HCT116 (cell line): ENCODE results near the gene MED16. TPM values are rescaled to one million over a fixed set of nuclear protein-coding genes. Genes with fewer than 3 reads are reported as not detected.
A peak's percentile ranks its signal among the peaks of the same experiment; 100 is the strongest.

ENCODE experiments used
- ATAC-seq: fragments of 200-7000 bp; cut with Tn5 transposase; 2 replicates; pipeline ENCODE4 v1.9.1; 2020; ENCODE audit warnings: mild to moderate bottlenecking, moderate library complexity
- BruUV-seq: library from RNA; stranded (reverse); fragments of 400-500 nt; replicated peaks from 2 replicates; lab custom pipeline; 2021; lab: Mats Ljungman, UMichigan
- CTCF ChIA-PET: fragments of 300-600 bp; sonication (Branson Sonifier 250); formaldehyde crosslinking; loops from one replicate; lab custom pipeline; 2021; ENCODE audit warnings: antibody characterized with exemption; lab: Charles Lee
- POLR2A ChIA-PET: fragments of 300-600, 350-600 bp; sonication (Branson Sonifier 250); formaldehyde crosslinking; loops from one replicate; lab custom pipeline; 2021; ENCODE audit warnings: antibody characterized with exemption; lab: Charles Lee
- RAD21 ChIA-PET, 2 experiments: fragments of 300-600 bp; sonication (Branson Sonifier 250); formaldehyde crosslinking; loops; one replicate each; lab custom pipeline; 2023; ENCODE audit warnings: low total read pairs in 2 of 2; ENCODE audit not compliant: uncharacterized antibody in 2 of 2, unreplicated experiment in 2 of 2, low non-redundant PET in 1 of 2; lab: Charles Lee
- DNase-seq: peaks from one replicate; pipeline ENCODE4 v3.0.0-alpha.2; 2010; ENCODE audit warnings: low read depth, low spot score
- H2AFZ ChIP-seq: fragments of 200-600 bp; shearing (Covaris generic), sonication (generic); 2 replicates; pipeline ENCODE4 v1.6.1; 2017; ENCODE audit warnings: low read depth, mixed run types, mixed read lengths, antibody characterized with exemption, low read length; ENCODE audit not compliant: poor library complexity, severe bottlenecking
- H3K27ac ChIP-seq: 2 replicates; pipeline ENCODE4 v1.5.1; 2012; ENCODE audit warnings: low read depth, low read length
- H3K27me3 ChIP-seq: fragments of 200-600 bp; sonication (generic); 2 replicates; pipeline ENCODE4 v1.6.1; 2016; ENCODE audit warnings: mixed run types, low read length, mixed read lengths; ENCODE audit not compliant: insufficient read depth
- H3K36me3 ChIP-seq, 2 experiments: fragments of 200-500 bp in 1 of 2; fragments of 200-600 bp in 1 of 2; sonication (Bioruptor generic) in 1 of 2; sonication (generic) in 1 of 2; 2 replicates each; pipeline versions ENCODE4 v1.5.1 to v1.6.1; 2014 to 2016; ENCODE audit warnings: low read length in 2 of 2, inconsistent platforms in 1 of 2, mixed read lengths in 1 of 2, mixed run types in 1 of 2; ENCODE audit not compliant: insufficient read depth in 2 of 2, control insufficient read depth in 1 of 2
- H3K4me1 ChIP-seq, 2 experiments: fragments of 200-600 bp in 1 of 2; sonication (generic) in 1 of 2; 2 replicates each; pipeline versions ENCODE4 v1.5.1 to v1.6.1; 2012 to 2017; ENCODE audit warnings: low read length in 2 of 2, inconsistent platforms in 1 of 2, mild to moderate bottlenecking in 1 of 2, mixed read lengths in 1 of 2, mixed run types in 1 of 2, moderate library complexity in 1 of 2; ENCODE audit not compliant: insufficient read depth in 2 of 2, control insufficient read depth in 1 of 2
- H3K4me2 ChIP-seq: fragments of 200-600 bp; sonication (generic); 2 replicates; pipeline ENCODE4 v1.6.1; 2017; ENCODE audit warnings: mixed run types, low read length, mixed read lengths
- H3K4me3 ChIP-seq, 2 experiments: fragments of 200-600 bp in 1 of 2; sonication (generic) in 1 of 2; replicated peaks in 1 of 2; 2 replicates each; pipeline ENCODE4 v1.5.1; 2011 to 2016; ENCODE audit warnings: low read length in 2 of 2, control low read depth in 1 of 2, low read depth in 1 of 2, mild to moderate bottlenecking in 1 of 2, mixed read lengths in 1 of 2, mixed run types in 1 of 2
- H3K79me2 ChIP-seq: fragments of 200-600 bp; sonication (generic); 2 replicates; pipeline ENCODE4 v1.6.1; 2017; ENCODE audit warnings: mild to moderate bottlenecking, mixed run types, low read length, moderate library complexity, mixed read lengths; ENCODE audit not compliant: insufficient read depth
- H3K9ac ChIP-seq: fragments of 200-600 bp; sonication (generic); 2 replicates; pipeline ENCODE4 v1.6.1; 2016; ENCODE audit warnings: low read length, mixed read lengths
- H3K9me2 ChIP-seq: fragments of 200-600 bp; sonication (generic), shearing (Covaris generic); 2 replicates; pipeline ENCODE4 v1.6.1; 2017; ENCODE audit warnings: mixed run types, mild to moderate bottlenecking, moderate library complexity; ENCODE audit not compliant: insufficient read depth
- H3K9me3 ChIP-seq, 2 experiments: fragments of 200-500 bp in 1 of 2; fragments of 200-600 bp in 1 of 2; sonication (Bioruptor generic) in 1 of 2; sonication (generic) in 1 of 2; 2 replicates each; pipeline ENCODE4 v1.6.1; 2014 to 2017; ENCODE audit warnings: low read length in 2 of 2, mixed read lengths in 2 of 2, inconsistent platforms in 1 of 2, low read depth in 1 of 2, mild to moderate bottlenecking in 1 of 2, mixed run types in 1 of 2, moderate library complexity in 1 of 2; ENCODE audit not compliant: control insufficient read depth in 1 of 2, insufficient read depth in 1 of 2
- H4K20me1 ChIP-seq: fragments of 200-600 bp; sonication (generic), shearing (Covaris generic); 2 replicates; pipeline ENCODE4 v1.6.1; 2017; ENCODE audit warnings: mixed run types, mild to moderate bottlenecking, moderate library complexity; ENCODE audit not compliant: insufficient read depth
- ATF3 ChIP-seq: IDR thresholded peaks from 2 replicates; pipeline ENCODE4 v1.6.1; 2012
- CBX3 ChIP-seq: IDR thresholded peaks from 2 replicates; pipeline ENCODE4 v1.6.1; 2012; ENCODE audit warnings: low read depth
- CEBPB ChIP-seq: IDR thresholded peaks from 2 replicates; pipeline ENCODE4 v1.6.1; 2012; ENCODE audit warnings: low read depth
- EGR1 ChIP-seq: IDR thresholded peaks from 2 replicates; pipeline ENCODE4 v1.6.1; 2012; ENCODE audit warnings: low read depth
- ELF1 ChIP-seq: IDR thresholded peaks from 2 replicates; pipeline ENCODE4 v1.6.1; 2012; ENCODE audit warnings: low read depth, borderline replicate concordance
- EZH2 ChIP-seq: fragments of 200-600 bp; sonication (generic); IDR thresholded peaks from 2 replicates; pipeline ENCODE4 v1.6.1; 2017; ENCODE audit warnings: antibody characterized with exemption, mixed run types
- EZH2phosphoT487 ChIP-seq: fragments of 200-600 bp; IDR thresholded peaks from 2 replicates; pipeline ENCODE4 v1.6.1; 2018; ENCODE audit warnings: antibody characterized with exemption, borderline replicate concordance
- FOSL1 ChIP-seq: IDR thresholded peaks from 2 replicates; pipeline ENCODE4 v1.6.1; 2012; ENCODE audit warnings: low read depth
- JUND ChIP-seq: IDR thresholded peaks from 2 replicates; pipeline ENCODE4 v1.6.1; 2012
- MAX ChIP-seq: IDR thresholded peaks from 2 replicates; pipeline ENCODE4 v1.6.1; 2012
- POLR2A ChIP-seq: IDR thresholded peaks from 2 replicates; pipeline ENCODE4 v1.7.0; 2011; ENCODE audit warnings: borderline replicate concordance; ENCODE audit not compliant: insufficient read depth, insufficient read length; ENCODE audit errors: extremely low read depth
- POLR2AphosphoS5 ChIP-seq: IDR thresholded peaks from 2 replicates; pipeline ENCODE4 v1.6.1; 2011; ENCODE audit warnings: mild to moderate bottlenecking, low read depth, low read length, moderate library complexity
- SIN3A ChIP-seq: IDR thresholded peaks from 2 replicates; pipeline ENCODE4 v1.6.1; 2012; ENCODE audit warnings: low read depth
- SRF ChIP-seq: IDR thresholded peaks from 2 replicates; pipeline ENCODE4 v1.6.1; 2012; ENCODE audit warnings: low read depth
- TCF7L2 ChIP-seq: IDR thresholded peaks from 2 replicates; pipeline ENCODE4 v1.7.0; 2011; ENCODE audit warnings: borderline replicate concordance, inconsistent platforms; ENCODE audit not compliant: insufficient read depth, insufficient read length; ENCODE audit errors: extremely low read depth
- YY1 ChIP-seq: IDR thresholded peaks from 2 replicates; pipeline ENCODE4 v1.6.1; 2011; ENCODE audit warnings: low read length, low read depth, moderate library complexity, mild to moderate bottlenecking; ENCODE audit not compliant: insufficient replicate concordance; ENCODE audit errors: extremely low read depth
- ZBTB33 ChIP-seq: IDR thresholded peaks from 2 replicates; pipeline ENCODE4 v1.6.1; 2011; ENCODE audit warnings: mild to moderate bottlenecking, low read length, moderate library complexity; ENCODE audit not compliant: insufficient replicate concordance; ENCODE audit errors: extremely low read depth
- intact Hi-C: fragments of 100-400 bp; cut with micrococcal nuclease; formaldehyde crosslinking; loops from 2 replicates; pipeline ENCODE4 v1.10.0; 2022
- total RNA-seq: library from RNA; stranded (reverse); gene quantifications from one replicate; pipeline ENCODE4 v1.2.1, GENCODE V29; 2021; ENCODE audit not compliant: unreplicated experiment
- TF ChIP-seq, protein P1 (sequence below), 3 experiments: fragments of 200-600 bp in 1 of 3; sonication (generic) in 1 of 3; IDR thresholded peaks in 2 of 3; conservative IDR thresholded peaks in 1 of 3; 2 replicates each; pipeline ENCODE4 v1.5.1; 2012 to 2017; ENCODE audit warnings: low read depth in 2 of 3, low read length in 2 of 3, antibody characterized with exemption in 1 of 3, borderline replicate concordance in 1 of 3, control low read depth in 1 of 3, mild to moderate bottlenecking in 1 of 3, mixed read lengths in 1 of 3, mixed run types in 1 of 3, moderate library complexity in 1 of 3; ENCODE audit not compliant: insufficient read depth in 1 of 3

MED16 gene
- total RNA-seq, 1 experiment from 2014 or later = 73.6 TPM

GRCh38 chr19:823565-824121 is 69.3 kb downstream of the MED16 start:
- DNase-seq (no peak), ATAC-seq (peak; percentile 35; the same call in 1 of the 2 replicates)
- H2AFZ ChIP-seq = no peak overlapping the region
- peaks cover 7 to 9% of the 10 kb centered on the region in 2 experiments; a peak in 3 of 4 replicates for H3K4me1 ChIP-seq
- CTCF ChIA-PET = no interaction called here
- H3K4me3 ChIP-seq = no peak overlapping the region
- no peaks in the 10 kb centered on the region for H4K20me1 ChIP-seq
- no peak overlapping the region for H3K9ac ChIP-seq
- no peaks in the 10 kb centered on the region for H3K27me3 ChIP-seq
- no peak for TF ChIP-seq JUND
- no peak for TF ChIP-seq ELF1
- TF ChIP-seq ATF3 = no peak
- TF ChIP-seq EGR1 = no peak
- TF ChIP-seq EZH2 = no peak
- TF ChIP-seq FOSL1 = no peak
- TF ChIP-seq SRF = no peak
- TF ChIP-seq EZH2phosphoT487 = no peak
- TF ChIP-seq TCF7L2 = no peak
- no peak for TF ChIP-seq POLR2A
- no peak for TF ChIP-seq MAX
- TF ChIP-seq CBX3 = no peak
- TF ChIP-seq SIN3A = no peak
- no peak for TF ChIP-seq ZBTB33
- no peak for TF ChIP-seq POLR2AphosphoS5
- TF ChIP-seq, protein P1, sequence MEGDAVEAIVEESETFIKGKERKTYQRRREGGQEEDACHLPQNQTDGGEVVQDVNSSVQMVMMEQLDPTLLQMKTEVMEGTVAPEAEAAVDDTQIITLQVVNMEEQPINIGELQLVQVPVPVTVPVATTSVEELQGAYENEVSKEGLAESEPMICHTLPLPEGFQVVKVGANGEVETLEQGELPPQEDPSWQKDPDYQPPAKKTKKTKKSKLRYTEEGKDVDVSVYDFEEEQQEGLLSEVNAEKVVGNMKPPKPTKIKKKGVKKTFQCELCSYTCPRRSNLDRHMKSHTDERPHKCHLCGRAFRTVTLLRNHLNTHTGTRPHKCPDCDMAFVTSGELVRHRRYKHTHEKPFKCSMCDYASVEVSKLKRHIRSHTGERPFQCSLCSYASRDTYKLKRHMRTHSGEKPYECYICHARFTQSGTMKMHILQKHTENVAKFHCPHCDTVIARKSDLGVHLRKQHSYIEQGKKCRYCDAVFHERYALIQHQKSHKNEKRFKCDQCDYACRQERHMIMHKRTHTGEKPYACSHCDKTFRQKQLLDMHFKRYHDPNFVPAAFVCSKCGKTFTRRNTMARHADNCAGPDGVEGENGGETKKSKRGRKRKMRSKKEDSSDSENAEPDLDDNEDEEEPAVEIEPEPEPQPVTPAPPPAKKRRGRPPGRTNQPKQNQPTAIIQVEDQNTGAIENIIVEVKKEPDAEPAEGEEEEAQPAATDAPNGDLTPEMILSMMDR (IDR thresholded peaks at IDR 0.05 in 2 of 3, conservative IDR thresholded peaks at IDR 0.05 in 1 of 3; ENCODE audit: borderline replicate concordance in 1 of 3, insufficient read depth in 1 of 3, low read depth in 2 of 3, low read length in 2 of 3) = no peak
- TF ChIP-seq YY1 = no peak
- TF ChIP-seq CEBPB = no peak
- TF ChIP-seq, all 23 proteins: peak for 0
- Histone ChIP-seq H3K9me2 (no peaks in the 10 kb centered on the region), H3K9me3 (no peaks in the 10 kb centered on the region), H3K27ac (peak overlapping the region; percentile 13; the same call in 1 of the 2 replicates), H3K4me2 (no peak overlapping the region), H3K79me2 (no peaks in the 10 kb centered on the region), H3K36me3 (no peaks in the 10 kb centered on the region)
- RAD21 ChIA-PET = no interaction called here
- no TSS peak for BruUV-seq
- POLR2A ChIA-PET = interaction anchor here (0.6 kb wide), 1 partner anchor 10 kb away, joined by 3 read pairs; no protein-coding TSS in a partner anchor
- intact Hi-C loops = no loop called here
